HS-5 (cell line): ENCODE measurements around the gene MYL9.
"Not testable (repeated sequence)": the region's sequence is repeated elsewhere in the genome, so short reads cannot be mapped to it uniquely, and the experiment has no call there.

Experiments
- DNase-seq: peaks from one replicate; pipeline ENCODE4 v3.0.0-alpha.2; 2012; ENCODE audit warnings: low read depth

Gene MYL9

GRCh38 chr20:36549942-36550789, 8.8 kb downstream of the MYL9 start:
- DNase-seq, result no peak

- no peak for DNase-seq
Observed at GRCh38 chr20:36550790-36551299, 9.5 kb downstream of the MYL9 start.

DNA sequence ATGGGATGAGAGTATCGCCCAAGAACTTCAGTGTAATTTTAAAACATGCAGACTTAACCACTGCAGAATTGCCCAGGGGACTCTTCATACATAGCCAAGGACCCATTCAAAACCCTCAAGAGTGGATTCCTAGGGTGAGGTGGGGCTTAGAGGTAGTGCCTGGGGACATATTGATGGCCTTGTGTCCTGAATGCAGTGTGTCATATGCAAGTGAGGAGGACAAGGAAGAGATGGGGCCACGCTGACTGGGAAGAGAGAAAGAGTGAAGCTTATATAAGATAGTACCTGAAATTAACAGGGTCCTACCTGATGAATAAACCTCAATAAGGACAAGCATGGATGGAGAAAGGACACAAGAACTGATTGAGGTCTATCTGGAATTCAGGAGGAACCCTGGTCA, 13.9 kb downstream of the MYL9 start:
- DNase-seq, result no peak

DNA sequence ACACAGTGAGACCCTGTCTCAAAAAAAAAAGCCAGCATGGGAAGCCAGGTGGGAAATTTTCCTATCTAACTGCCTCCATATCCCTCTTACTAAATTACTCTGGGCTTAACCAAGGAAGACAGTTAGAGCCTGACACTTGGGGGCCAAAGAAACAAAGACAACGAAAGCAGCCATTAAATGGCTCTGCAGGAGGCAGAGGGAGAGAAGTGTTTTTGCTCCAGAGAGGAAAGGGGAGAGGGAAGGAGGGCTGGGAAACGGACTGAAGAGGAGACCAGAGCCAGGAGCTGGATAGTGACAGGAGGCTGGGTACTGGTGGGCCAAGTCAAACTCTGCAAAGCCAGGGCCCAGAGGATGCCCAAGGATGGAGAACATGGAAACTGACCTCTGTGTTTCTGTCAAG, 21.4 kb downstream of the MYL9 start:
- DNase-seq, result no peak

DNA sequence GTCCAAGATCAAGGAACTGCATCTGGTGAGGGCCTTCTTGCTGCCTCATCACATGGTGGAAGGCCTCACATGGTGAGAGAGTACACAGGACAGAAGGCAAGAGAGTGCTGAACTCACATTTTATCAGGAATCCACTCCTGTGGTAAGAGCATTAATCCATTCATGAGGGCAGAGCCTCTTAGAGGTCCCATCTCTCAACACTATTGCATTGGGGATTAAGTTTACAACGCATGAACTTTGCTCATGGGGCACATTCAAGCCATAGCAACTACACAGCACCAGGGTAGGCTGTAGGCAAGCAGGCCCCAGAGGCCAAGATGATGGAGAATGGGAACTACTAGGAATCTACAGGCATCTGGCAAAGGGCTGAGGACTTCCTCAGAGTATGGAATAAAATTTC, 22.1 kb downstream of the MYL9 start:
- no peak for DNase-seq

DNA sequence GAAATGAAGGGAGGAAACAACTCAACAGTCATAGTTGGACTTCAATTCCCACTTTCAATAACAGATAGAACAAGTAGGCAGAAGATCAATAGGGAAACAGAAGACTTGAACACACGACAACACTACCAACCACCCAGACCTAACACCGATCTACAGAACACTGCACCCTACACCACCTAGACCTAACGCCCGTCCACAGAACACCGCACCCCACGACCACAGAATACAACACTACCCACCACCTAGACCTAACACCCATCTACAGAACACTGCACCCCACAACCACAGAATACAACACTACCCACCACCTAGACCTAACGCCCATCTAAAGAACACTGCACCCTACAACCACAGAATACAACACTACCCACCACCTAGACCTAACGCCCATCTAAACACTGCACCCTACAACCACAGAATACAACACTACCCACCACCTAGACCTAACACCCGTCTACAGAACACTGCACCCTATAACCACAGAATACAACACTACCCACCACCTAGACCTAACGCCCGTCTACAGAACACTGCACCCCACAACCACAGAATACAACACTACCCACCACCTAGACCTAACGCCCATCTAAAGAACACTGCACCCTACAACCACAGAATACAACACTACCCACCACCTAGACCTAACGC, 22.9 kb downstream of the MYL9 start:
- DNase-seq, result not testable (repeated sequence)

DNA sequence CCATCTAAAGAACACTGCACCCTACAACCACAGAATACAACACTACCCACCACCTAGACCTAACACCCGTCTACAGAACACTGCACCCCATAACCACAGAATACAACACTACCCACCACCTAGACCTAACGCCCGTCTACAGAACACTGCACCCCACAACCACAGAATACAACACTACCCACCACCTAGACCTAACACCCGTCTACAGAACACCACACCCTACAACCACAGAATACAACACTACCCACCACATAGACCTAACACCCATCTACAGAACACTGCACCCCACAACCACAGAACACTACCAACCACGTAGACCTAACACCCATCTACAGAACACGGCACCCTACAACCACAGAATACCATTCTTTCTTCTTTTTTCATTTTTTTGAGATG, 23.4 kb downstream of the MYL9 start:
- not testable (repeated sequence) for DNase-seq

- DNase-seq, result no peak
Observed at GRCh38 chr20:36565520-36565919, 24.2 kb downstream of the MYL9 start.

DNA sequence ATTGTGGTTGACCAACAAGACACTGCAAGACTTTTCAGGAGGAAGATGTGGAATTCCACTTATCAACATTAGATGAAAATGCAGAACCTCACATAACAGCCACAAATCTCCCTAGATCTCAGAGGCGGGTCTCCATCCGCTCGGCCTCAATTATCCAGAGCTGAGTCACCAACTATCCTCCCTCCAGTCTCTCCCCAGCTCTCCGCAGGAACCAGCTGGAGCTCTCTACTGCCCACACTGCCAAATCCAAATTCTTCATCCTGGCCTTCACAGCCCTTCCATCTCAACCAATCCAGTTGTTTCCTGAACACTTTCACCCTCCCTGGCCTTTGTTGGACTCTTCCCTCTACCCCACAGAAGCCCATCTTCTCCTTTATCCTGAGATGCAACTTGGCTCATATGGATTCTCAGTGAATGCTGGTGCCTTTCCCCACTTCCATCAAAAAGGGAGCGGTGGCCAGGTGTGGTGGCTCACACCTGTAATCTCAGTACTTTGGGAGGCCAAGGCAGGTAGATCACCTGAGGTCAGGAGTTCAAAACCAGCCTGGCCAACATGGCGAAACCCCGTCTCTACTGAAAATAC, 28.6 kb downstream of the MYL9 start:
- no peak for DNase-seq

DNA sequence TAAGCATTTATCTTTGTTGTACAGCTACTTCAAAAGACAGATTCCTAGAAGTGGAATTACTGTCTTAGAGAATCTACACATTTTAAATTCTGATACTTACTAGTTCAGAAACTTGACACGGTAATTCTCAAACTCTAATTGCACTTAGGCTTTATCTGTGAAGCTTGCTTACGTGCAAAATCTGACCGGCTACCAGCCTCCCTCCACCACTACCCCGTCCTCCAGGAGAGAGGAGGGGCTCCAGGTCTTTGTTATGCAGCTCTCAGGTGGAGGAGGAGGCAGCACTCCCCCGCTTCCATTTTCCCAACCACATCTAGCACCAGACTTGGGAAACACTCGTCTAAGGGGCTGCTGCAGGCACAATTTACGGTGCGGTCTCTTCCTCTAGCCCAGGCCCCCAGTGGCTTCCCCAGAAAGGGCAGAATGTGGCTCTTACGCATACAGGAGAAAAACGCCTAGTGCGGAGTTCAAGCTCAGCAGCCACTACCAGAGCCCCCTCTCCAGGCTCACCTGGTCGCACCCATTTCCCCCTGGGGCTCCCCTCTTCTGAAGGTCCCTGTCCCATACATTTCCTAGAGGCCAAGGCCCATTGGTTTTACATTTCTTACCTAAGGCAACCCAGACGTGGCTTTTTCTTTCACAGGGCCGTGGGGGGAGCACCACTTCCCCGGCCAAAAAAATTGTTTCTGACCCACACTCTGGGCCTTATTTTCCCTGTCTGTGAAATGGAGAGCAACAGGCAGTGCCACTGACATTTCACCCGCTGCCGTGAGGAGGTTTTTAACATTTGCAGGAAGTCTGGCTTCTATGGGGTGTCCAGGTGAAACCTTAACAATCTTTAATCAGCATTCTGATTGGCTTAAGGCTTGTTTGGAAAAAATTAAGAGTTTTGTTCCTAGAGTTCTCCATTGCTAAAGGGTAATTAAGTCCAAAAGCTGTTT, 30.5 kb downstream of the MYL9 start:
- no peak for DNase-seq

DNA sequence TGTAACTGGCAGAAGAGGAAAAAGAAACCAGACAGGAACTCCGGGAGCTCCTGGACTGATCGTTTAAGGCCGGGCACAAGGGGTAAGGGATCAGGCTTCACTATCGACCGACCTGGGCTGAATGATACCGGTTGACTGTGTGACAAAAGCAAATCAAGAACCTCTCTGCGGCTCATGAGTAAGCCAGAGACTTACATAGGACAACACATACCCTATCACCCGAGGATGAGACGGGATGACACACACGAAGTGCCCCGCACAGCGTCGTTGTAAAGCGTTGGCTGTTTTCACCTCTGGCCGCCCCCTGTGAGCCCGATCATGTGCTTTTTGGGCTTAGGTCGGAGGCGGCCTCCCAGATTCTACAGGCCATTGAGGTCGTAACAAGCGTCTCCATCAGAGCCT, 31.4 kb downstream of the MYL9 start:
- DNase-seq, result no peak

DNA sequence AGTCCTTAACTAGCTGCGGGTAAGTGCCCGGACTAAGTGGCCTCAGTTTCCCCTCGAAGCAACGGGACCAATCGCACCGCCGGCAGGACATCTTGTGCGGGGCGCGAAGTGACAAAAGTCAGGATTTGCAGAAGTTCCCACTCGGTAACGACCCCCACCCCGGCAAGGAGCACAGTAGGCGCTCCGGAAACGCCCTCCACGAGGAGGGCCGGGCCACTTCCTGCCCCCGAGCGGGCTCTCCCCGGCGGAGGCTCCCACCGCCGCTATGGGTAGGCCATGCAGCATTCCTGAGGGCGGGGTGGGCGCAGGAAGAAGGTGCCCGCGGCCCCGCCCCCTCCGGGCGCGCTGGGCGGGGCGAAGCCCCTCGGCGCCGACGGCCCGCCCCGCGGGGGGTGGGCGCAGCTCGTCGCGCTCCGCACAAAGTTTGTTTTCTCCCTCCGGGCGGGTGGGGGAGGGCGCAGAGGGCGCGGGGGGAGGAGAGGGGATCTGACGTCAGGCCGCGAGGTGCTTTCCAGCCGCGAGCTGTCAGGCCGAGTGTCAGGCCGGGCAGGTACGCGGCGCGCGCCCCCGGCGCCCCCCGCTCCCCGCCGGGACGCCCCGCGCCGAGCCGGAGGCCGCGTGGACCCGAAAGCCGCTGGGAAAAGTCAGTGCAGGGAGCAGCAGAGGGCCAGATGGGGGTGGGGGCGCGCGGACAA, 31.9 kb downstream of the MYL9 start, which contains the start of gene TGIF2:
Gene TGIF2, plus strand, starts transcription at position 495 of the 695 bp plus-strand sequence. CDS start 5,178 bp downstream, outside the sequence.
- DNase-seq, result peak; percentile 42

DNA sequence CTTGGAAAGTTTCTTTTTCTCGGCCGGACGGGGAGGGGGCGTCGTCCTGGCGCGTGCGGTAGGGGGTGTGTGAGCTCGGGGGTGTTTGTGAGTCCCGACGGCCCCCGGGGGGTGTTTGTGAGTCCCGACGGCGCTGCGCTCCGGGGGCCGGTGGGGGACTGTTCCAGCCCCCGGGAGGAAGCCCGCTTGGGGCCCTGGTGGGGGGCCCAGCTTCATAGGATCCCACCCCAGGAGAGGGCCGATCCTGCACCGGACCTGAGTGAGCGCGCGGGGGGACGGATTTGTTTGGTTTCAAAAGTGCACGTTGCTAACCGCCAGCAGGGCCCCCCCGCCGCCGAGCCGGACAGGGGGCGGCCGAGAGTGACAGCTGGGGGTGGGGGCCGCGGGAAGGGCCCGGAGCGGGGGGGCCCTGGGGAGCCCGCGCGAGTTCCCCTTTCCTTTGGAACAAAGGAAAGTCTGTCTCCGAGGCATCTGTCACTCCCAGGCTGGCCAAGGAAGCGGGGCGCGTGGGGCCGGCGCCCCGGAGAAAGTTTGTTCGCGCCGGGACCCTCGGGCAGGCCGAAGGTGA, 32.6 kb downstream of the MYL9 start:
- no peak for DNase-seq

DNA sequence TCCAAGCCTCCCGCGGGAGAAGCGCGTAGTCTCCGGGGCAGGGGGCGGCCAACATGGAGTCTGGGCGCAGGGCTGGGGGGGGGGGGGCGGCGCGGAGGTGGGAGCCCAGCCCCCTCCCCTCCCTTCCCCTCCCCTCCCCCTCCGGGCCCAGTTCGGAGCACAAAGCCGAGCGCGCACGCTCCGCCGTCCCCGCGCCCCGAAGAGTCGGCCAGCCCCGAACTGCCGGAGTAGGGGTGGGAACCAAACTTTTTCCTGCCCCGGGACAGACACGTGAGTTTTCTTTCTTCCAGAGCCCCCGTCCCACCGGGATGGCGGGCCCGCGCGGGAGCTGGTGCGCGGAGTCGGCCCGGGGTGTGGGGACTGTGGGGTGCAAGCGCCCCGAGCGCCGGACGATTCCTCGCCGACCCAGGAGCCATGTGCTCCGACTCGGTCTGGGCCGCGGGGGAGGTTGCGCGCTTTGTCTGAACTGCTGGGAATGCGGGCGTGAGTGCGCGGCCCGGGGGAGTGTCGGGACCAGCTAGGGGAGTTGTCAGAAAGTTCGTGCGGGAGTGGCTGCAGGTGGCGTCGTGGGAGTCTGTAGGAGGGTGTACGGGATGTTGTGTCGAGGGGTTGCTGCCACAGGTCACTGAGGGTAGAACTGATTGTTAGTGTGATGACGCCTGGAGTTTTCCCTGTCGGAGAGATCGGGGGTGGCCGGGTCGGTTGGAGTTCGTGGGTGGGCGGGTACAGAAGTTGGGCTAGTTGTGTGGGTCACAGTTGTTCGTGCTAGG, 33.2 kb downstream of the MYL9 start:
- no peak for DNase-seq

DNA sequence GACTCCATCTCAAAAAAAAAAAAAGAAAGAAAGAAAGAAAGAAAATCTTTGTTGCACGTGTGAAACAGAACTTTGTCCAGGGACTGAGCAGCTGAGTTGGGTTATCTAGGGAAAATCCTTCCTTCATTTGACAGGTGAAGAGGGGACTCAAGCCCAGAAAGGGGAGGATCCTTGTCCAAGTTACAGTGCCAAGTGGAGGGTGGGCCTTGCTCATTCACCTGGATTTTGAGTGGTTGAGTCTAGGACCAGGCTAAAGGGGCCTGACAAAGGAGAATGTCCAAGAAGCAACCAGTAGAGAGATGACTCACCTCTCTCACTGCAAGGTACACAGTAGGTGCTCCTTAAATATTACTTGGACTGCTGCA, 34.7 kb downstream of the MYL9 start:
- no peak for DNase-seq

GRCh38 chr20:36578356-36579041, 37.2 kb downstream of the MYL9 start:
- no peak for DNase-seq

- DNase-seq, result no peak
Observed at GRCh38 chr20:36579996-36580545, 38.8 kb downstream of the MYL9 start.

DNA sequence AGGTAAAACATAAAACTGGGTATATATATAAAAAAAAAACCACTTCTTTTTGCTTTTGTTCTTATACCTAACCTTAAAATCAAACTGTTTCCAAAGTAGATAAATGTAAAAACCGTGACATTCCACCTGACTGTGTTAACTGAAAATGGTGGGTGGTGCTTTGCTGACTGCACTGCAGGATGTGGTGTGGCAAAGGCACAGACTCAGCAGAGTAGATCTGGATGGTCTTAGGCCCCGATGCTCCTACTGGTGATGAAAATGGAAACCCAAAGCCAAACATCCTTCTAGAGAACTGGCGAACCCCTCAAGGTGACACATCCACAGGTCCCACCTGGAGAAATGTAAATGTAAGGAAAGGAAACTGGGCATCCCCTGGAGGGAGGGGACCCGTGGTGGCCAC, 41.0 kb downstream of the MYL9 start:
- DNase-seq, result no peak

GRCh38 chr20:36582821-36583220, 41.5 kb downstream of the MYL9 start:
- DNase-seq, result no peak
